Measurements from ENCODE around the gene FATE1. TPM values are rescaled to one million over a fixed set of nuclear protein-coding genes. Genes with fewer than 3 reads are reported as not detected.

The FATE1 gene
- total and polyA plus RNA-seq, 2 of the 8 experiments (the other 6 are each of a cell fraction or from before 2014, with no cell fraction given), result 0.12 TPM; not detected in 1

DNA sequence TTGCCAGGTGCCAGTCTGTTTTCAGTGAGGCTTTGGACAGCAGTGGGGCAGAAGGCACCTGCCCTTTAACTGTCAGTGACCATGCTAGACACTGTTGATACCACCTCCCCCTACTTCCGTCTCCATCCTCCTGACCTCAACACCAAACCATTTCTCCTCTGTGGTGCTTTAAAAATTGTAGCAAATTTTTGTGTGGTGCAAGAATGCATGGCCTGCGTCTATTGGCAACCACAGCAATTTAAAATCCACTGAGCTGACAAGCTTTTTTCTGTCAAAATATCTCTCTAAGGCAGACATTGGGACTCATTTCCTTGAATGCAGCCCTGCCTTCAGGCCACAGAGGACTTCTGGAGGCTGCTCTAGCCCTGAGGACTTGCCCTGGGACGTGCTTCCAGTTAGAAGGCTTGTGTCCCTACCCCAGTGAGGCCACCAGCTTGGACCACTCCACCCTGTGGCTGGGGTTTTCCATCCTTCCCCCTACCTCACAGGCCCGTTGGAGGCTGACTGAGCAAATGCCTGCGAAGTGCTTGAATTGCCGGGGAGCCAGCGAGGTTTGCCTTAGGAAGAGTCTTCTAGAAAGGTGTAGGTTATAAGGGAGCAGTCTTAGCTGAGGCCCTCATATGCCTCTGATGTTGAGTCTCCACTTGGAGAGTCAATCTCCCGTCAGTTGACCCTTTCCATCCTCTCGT lies 13.7 kb upstream of the FATE1 start (continued):
- TF ChIP-seq GTF2F1 (IDR thresholded peaks at IDR 0.05; ENCODE audit: borderline replicate concordance, low read depth, low read length), result no peak
- TF ChIP-seq RAD21 (IDR thresholded peaks at IDR 0.05 in 1 of 2, conservative IDR thresholded peaks at IDR 0.05 in 1 of 2; ENCODE audit: low read depth in 2 of 2, low read length in 2 of 2), result no peak
- TF ChIP-seq, protein P1, sequence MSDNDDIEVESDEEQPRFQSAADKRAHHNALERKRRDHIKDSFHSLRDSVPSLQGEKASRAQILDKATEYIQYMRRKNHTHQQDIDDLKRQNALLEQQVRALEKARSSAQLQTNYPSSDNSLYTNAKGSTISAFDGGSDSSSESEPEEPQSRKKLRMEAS (IDR thresholded peaks at IDR 0.05), result no peak
- TF ChIP-seq, protein P2, sequence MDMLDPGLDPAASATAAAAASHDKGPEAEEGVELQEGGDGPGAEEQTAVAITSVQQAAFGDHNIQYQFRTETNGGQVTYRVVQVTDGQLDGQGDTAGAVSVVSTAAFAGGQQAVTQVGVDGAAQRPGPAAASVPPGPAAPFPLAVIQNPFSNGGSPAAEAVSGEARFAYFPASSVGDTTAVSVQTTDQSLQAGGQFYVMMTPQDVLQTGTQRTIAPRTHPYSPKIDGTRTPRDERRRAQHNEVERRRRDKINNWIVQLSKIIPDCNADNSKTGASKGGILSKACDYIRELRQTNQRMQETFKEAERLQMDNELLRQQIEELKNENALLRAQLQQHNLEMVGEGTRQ (IDR thresholded peaks at IDR 0.05; ENCODE audit: low read length), result no peak
- TF ChIP-seq CBX8 (IDR thresholded peaks at IDR 0.05; ENCODE audit: borderline replicate concordance, low read depth, low read length), result no peak
- TF ChIP-seq TBP (IDR thresholded peaks at IDR 0.05; ENCODE audit: low read depth, low read length), result no peak

All from H1 (cell line).